Measurements from ENCODE around the gene SACM1L. TPM values are rescaled to one million over a fixed set of nuclear protein-coding genes. Genes with fewer than 3 reads are reported as not detected.

Gene SACM1L
- total and polyA plus RNA-seq, 2 donors (not counting 3 experiments of a cell fraction or from before 2014, with no cell fraction given): 11.9 to 39.9 TPM

DNA sequence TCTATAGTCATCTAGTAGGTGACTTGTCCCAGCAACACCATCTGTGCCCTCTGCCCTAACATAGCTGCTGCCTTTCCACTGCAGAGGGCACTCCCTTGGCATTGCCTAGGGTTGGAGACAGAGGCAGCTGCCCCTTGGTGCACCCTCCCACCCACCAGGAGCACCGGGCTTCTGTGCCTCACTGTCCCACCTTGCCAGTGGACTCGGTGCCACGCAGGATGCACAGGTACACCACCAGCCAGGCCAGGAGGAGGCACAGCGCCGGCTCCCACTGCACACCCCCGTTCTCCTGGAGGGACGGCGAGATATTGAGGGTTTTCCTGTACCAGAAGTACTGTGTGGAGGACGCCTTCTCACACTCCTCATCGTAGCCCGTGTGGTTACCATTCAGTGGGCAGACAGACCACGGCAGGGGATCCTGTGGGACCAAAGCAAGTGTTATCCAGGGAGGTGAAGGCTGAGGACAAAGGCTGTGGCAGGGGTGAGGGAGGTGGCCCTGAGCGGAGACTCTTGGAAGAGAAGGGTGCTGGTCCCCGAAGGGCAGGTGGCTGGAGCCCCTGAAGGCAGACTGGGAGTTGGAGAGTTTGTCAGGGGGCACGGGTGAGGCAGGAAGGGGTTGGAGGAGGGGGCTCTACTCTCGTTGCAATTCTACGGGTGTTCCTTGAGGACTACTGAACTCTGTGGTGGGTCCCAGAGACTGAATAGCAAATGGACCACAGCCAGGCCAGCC is 86.5 kb downstream of the SACM1L start:
- no peak overlapping the region for H3K4me3 ChIP-seq (replicated peaks in 1 of 3; ENCODE audit: insufficient read depth in 1 of 3, low read depth in 1 of 3, low read length in 3 of 3)
- no peaks in the 10 kb centered on the region for H4K20me1 ChIP-seq (replicated peaks; ENCODE audit: control insufficient read depth, extremely low read depth, insufficient read depth, low read length)
- FAIRE-seq (no peak), DNase-seq (ENCODE audit: low read depth, low spot score) (no peak)
- no peaks in the 10 kb centered on the region for H3K79me2 ChIP-seq (ENCODE audit: control insufficient read depth, insufficient read depth, low read length)
- H3K9ac ChIP-seq (replicated peaks; ENCODE audit: extremely low read depth, insufficient read depth, low read length): no peak overlapping the region
- TF ChIP-seq MYC (IDR thresholded peaks at IDR 0.05; ENCODE audit: low read depth, low read length): no peak
- no peak for TF ChIP-seq MAX (IDR thresholded peaks at IDR 0.05; ENCODE audit: insufficient read depth, insufficient read length)
- no peak for TF ChIP-seq EZH2 (IDR thresholded peaks at IDR 0.05; ENCODE audit: borderline replicate concordance, low read depth, low read length, severe bottlenecking)
- TF ChIP-seq, protein P1, sequence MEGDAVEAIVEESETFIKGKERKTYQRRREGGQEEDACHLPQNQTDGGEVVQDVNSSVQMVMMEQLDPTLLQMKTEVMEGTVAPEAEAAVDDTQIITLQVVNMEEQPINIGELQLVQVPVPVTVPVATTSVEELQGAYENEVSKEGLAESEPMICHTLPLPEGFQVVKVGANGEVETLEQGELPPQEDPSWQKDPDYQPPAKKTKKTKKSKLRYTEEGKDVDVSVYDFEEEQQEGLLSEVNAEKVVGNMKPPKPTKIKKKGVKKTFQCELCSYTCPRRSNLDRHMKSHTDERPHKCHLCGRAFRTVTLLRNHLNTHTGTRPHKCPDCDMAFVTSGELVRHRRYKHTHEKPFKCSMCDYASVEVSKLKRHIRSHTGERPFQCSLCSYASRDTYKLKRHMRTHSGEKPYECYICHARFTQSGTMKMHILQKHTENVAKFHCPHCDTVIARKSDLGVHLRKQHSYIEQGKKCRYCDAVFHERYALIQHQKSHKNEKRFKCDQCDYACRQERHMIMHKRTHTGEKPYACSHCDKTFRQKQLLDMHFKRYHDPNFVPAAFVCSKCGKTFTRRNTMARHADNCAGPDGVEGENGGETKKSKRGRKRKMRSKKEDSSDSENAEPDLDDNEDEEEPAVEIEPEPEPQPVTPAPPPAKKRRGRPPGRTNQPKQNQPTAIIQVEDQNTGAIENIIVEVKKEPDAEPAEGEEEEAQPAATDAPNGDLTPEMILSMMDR (IDR thresholded peaks at IDR 0.05; ENCODE audit: extremely low read depth in 1 of 2, insufficient read depth in 1 of 2, low read depth in 1 of 2, low read length in 2 of 2): no peak
- no peak for TF ChIP-seq GATA2 (IDR thresholded peaks at IDR 0.05; ENCODE audit: insufficient read depth, insufficient read length, low read depth, low read length)
- no peak for TF ChIP-seq FOS (IDR thresholded peaks at IDR 0.05; ENCODE audit: borderline replicate concordance, insufficient read depth, low read length)
- no peak for TF ChIP-seq POLR2AphosphoS5 (IDR thresholded peaks at IDR 0.05; ENCODE audit: insufficient read depth, low read depth, low read length)
- TF ChIP-seq POLR2A (IDR thresholded peaks at IDR 0.05; ENCODE audit: low read depth, low read length): no peak
- TF ChIP-seq JUN (IDR thresholded peaks at IDR 0.05; ENCODE audit: borderline replicate concordance, insufficient read depth, insufficient read length, low read depth): no peak
- H3K27ac ChIP-seq (ENCODE audit: insufficient read depth, low read depth, low read length): no peak overlapping the region
- H3K9me1 ChIP-seq (replicated peaks; ENCODE audit: control insufficient read depth, extremely low read depth, insufficient read depth, low read length): no peaks in the 10 kb centered on the region
- H3K4me1 ChIP-seq (ENCODE audit: control insufficient read depth, extremely low read depth, insufficient read depth, low read length): no peaks in the 10 kb centered on the region
- H3K9me3 ChIP-seq (replicated peaks; ENCODE audit: control insufficient read depth, insufficient read depth, low read length): no peaks in the 10 kb centered on the region
- intact Hi-C loops (cut with micrococcal nuclease) (no loop called here), dilution Hi-C loops (cut with MboI; ENCODE audit: extremely low pct_ligation_motif_present, low sequenced_read_pairs) (no loop called here)
- H3K4me2 ChIP-seq (ENCODE audit: insufficient read depth, low read length): no peak overlapping the region
- no peak overlapping the region for H2AFZ ChIP-seq (ENCODE audit: low read depth, low read length)
- H3K27me3 ChIP-seq (ENCODE audit: control insufficient read depth in 2 of 2, insufficient read depth in 2 of 2, low read length in 2 of 2): no peaks in the 10 kb centered on the region
- POLR2A ChIA-PET: no interaction called here
- no TSS peak for BruUV-seq (replicated peaks)
- H3K36me3 ChIP-seq (ENCODE audit: control insufficient read depth in 2 of 2, extremely low read depth in 1 of 2, insufficient read depth in 2 of 2, low read length in 2 of 2): no peaks in the 10 kb centered on the region
- CTCF ChIA-PET: interaction anchor here (0.8 to 2.7 kb wide), 2 partner anchors 12 to 14 kb away, joined by 3 to 8 read pairs; no protein-coding TSS in a partner anchor

Data from endothelial cell of umbilical vein (primary cell).